ENCODE data around the gene YJU2. TPM values are rescaled to one million over a fixed set of nuclear protein-coding genes. Genes with fewer than 3 reads are reported as not detected.

YJU2 gene
- total and polyA plus RNA-seq, 2 of the 8 experiments (the other 6 are each of a cell fraction or from before 2014, with no cell fraction given) = 26.8 to 27.7 TPM

DNA sequence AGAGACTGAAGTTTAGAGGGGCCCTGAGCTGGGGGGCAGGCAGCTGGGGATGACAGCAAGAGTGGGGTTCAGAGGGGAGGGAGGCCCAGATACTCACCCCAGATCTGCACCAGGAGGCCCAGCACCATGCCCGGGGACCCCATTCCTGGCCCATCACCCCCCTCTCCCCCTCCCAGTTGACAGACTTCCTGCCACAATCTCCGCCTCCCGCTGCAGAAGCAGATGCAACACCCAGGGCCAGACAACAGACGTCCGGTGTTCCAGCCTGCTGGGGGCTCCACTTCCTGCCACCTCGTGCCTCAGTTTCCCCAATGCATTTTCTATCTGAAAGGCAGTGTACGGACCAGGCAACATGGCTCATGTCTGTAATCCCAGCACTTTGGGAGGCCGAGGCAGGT lies 55.4 kb downstream of the YJU2 start, which contains the start of gene TMIGD2 (continued):
- TF ChIP-seq, protein P1, sequence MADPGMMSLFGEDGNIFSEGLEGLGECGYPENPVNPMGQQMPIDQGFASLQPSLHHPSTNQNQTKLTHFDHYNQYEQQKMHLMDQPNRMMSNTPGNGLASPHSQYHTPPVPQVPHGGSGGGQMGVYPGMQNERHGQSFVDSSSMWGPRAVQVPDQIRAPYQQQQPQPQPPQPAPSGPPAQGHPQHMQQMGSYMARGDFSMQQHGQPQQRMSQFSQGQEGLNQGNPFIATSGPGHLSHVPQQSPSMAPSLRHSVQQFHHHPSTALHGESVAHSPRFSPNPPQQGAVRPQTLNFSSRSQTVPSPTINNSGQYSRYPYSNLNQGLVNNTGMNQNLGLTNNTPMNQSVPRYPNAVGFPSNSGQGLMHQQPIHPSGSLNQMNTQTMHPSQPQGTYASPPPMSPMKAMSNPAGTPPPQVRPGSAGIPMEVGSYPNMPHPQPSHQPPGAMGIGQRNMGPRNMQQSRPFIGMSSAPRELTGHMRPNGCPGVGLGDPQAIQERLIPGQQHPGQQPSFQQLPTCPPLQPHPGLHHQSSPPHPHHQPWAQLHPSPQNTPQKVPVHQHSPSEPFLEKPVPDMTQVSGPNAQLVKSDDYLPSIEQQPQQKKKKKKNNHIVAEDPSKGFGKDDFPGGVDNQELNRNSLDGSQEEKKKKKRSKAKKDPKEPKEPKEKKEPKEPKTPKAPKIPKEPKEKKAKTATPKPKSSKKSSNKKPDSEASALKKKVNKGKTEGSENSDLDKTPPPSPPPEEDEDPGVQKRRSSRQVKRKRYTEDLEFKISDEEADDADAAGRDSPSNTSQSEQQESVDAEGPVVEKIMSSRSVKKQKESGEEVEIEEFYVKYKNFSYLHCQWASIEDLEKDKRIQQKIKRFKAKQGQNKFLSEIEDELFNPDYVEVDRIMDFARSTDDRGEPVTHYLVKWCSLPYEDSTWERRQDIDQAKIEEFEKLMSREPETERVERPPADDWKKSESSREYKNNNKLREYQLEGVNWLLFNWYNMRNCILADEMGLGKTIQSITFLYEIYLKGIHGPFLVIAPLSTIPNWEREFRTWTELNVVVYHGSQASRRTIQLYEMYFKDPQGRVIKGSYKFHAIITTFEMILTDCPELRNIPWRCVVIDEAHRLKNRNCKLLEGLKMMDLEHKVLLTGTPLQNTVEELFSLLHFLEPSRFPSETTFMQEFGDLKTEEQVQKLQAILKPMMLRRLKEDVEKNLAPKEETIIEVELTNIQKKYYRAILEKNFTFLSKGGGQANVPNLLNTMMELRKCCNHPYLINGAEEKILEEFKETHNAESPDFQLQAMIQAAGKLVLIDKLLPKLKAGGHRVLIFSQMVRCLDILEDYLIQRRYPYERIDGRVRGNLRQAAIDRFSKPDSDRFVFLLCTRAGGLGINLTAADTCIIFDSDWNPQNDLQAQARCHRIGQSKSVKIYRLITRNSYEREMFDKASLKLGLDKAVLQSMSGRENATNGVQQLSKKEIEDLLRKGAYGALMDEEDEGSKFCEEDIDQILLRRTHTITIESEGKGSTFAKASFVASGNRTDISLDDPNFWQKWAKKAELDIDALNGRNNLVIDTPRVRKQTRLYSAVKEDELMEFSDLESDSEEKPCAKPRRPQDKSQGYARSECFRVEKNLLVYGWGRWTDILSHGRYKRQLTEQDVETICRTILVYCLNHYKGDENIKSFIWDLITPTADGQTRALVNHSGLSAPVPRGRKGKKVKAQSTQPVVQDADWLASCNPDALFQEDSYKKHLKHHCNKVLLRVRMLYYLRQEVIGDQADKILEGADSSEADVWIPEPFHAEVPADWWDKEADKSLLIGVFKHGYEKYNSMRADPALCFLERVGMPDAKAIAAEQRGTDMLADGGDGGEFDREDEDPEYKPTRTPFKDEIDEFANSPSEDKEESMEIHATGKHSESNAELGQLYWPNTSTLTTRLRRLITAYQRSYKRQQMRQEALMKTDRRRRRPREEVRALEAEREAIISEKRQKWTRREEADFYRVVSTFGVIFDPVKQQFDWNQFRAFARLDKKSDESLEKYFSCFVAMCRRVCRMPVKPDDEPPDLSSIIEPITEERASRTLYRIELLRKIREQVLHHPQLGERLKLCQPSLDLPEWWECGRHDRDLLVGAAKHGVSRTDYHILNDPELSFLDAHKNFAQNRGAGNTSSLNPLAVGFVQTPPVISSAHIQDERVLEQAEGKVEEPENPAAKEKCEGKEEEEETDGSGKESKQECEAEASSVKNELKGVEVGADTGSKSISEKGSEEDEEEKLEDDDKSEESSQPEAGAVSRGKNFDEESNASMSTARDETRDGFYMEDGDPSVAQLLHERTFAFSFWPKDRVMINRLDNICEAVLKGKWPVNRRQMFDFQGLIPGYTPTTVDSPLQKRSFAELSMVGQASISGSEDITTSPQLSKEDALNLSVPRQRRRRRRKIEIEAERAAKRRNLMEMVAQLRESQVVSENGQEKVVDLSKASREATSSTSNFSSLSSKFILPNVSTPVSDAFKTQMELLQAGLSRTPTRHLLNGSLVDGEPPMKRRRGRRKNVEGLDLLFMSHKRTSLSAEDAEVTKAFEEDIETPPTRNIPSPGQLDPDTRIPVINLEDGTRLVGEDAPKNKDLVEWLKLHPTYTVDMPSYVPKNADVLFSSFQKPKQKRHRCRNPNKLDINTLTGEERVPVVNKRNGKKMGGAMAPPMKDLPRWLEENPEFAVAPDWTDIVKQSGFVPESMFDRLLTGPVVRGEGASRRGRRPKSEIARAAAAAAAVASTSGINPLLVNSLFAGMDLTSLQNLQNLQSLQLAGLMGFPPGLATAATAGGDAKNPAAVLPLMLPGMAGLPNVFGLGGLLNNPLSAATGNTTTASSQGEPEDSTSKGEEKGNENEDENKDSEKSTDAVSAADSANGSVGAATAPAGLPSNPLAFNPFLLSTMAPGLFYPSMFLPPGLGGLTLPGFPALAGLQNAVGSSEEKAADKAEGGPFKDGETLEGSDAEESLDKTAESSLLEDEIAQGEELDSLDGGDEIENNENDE (IDR thresholded peaks at IDR 0.05; ENCODE audit: insufficient replicate concordance, low read length) = no peak
